HG02970 (cell line): ENCODE data around the gene TNFRSF8.
"Not testable (repeated sequence)": the region's sequence is repeated elsewhere in the genome, so short reads cannot be mapped to it uniquely, and the experiment has no call there.

Experiments used
- ATAC-seq: cut with Tn5 transposase; IDR thresholded peaks from one replicate; pipeline ENCODE4 v1.9.1; 2021; ENCODE audit warnings: mild to moderate bottlenecking, moderate library complexity, moderate number of reproducible peaks; ENCODE audit not compliant: unreplicated experiment, low FRiP score

Gene TNFRSF8

GRCh38 chr1:12038356-12039163 is 24.5 kb upstream of the TNFRSF8 start:
- no peak for ATAC-seq

DNA sequence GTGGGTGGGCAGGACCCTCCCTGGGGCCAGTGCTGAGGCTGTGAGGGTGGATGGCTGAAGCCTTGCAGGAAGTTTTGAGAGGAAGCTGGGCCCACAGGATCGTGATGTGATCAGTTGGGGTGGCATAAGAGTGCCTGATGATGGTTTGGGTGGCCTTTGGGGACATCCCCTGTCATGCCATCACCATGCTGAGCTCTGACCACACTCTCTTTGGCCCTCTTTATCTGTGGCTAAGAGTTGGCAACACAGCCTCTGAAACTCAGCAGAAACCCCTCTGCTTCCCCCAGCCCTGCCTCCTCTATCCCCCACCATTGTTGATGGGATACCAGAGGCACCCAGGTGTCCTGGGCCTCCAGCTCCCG is 24.0 kb upstream of the TNFRSF8 start:
- no peak for ATAC-seq

DNA sequence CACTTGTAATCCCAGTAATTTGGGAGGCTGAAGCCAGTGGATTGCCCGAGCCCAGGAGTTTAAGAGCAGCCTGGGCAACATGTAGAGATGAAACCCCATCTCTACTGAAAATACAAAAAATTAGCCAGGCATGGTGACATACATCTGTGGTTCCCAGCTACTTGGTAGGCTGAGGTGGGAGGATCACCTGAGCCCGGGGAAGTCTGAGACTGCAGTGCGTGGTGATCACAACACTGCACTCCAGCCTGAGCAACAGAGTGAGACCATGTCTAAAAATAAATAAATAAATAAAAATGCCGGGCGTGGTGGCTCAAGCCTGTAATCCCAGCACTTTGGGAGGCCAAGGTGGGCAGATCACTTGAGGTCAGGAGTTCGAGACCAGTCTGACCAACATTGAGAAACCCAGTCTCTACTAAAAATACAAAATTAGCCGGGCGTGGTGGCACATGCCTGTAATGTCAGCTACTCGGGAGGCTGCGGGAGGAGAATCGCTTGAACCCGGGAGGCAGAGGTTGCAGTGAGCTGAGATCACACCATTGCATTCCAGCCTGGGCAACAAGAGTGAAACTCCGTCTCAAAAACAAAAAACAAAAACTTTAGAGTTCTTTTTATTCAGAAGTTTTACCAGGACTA is 23.2 kb upstream of the TNFRSF8 start:
- ATAC-seq, result not testable (repeated sequence)

DNA sequence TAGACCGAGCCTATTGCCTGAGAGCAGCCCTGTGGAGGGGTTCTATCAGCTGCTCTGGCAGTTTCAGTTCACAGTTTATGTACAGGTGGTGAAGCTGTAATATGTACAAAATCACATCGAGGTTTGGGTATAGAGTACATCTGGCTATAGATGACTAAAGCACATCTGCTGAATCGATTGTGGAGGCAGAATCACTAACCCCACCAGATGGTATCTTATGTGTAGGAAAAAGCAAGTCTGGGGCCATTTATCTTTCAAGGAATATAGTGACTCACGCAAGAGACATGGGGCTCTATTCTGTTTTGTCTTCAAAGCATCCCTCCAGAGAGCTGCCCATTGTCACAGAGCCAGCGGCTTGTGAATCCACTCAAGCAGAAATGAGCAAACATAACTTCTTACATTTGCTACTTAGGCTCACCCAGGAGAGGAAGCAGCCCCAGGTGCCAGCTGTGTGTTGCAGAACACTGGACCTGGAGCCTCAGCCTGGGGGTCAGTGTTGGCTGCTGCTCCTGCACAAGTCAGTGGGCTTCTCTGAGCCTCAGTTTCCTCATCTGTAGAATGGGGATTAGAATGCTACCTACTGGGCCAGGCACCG is 22.5 kb upstream of the TNFRSF8 start:
- peak; percentile 52 for ATAC-seq

DNA sequence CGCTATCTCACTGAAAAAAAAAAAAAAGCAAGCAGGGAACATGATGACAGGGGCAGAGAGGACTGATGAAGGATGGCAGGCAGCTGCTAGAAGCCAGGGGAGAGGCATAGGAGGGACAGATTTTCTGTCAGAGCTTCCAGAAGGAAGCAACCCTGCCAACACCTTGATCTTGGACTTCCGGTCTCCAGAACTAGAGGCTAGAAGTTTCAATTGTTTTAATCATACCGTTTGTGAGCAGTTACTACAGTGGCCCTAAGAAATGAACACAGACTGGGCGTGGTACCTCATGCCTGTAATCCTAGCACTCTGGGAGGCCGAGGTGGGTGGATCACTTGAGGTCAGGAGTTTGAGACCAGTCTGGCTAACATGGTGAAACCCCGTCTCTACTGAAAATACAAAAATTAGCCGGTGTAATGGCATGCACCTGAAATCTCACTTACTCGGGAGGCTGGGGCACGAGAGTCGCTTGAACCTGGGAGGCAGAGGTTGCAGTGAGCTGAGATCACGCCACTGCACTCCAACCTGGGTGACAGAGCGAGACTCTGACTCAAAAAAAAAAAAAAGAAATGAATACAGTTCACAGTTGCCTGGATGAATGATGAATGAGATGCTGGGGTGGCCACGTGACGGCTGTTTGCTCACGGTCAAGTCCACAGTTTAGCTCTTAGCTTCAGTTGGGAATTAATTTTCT is 18.8 kb upstream of the TNFRSF8 start:
- ATAC-seq, result not testable (repeated sequence)

DNA sequence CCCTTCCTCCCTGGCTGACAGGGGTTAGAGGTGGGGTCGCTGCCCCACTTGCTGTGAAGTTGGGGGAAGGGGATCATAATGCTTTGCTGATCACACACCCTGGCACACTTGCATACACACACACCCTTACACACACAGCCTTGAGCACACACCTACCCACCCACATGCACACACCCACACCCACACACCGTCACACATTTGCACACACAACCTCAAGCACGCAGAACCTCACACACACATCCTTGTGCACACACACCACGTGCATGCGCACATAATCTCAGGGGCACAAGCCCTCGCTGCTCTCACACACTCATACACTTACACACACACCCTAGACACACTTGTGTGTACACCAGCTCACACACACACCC is 16.4 kb upstream of the TNFRSF8 start:
- no peak for ATAC-seq

- peak; percentile 34 for ATAC-seq
Observed at GRCh38 chr1:12047120-12047876, 15.8 kb upstream of the TNFRSF8 start.

GRCh38 chr1:12048372-12048771 is 14.7 kb upstream of the TNFRSF8 start:
- no peak for ATAC-seq

- no peak for ATAC-seq
Observed at GRCh38 chr1:12049616-12050015, 13.5 kb upstream of the TNFRSF8 start.

DNA sequence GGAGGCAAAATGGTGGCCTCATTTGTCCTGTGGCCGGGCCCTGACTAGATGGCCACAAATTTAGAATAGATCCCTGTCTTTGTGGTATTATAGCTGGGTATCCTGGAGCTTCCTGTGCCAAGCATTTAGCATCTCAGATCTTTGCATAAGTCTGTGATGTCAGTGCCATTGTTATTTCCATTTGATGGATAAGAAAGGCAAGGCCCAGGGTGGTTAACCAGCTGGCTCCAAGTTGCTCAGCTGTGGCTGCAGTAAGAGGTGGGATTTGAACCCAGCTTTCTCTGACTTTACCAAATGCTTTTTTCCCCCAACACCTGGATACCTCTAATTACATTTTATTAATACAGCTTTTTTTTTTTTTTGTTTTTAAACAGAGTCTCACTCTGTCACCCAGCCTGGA is 11.7 kb upstream of the TNFRSF8 start:
- ATAC-seq, result no peak

GRCh38 chr1:12052008-12052573 is 11.0 kb upstream of the TNFRSF8 start:
- peak; percentile 54 for ATAC-seq

GRCh38 chr1:12052997-12053686 is 10.0 kb upstream of the TNFRSF8 start:
- ATAC-seq, result no peak

- no peak for ATAC-seq
Observed at GRCh38 chr1:12053752-12054548, 9.2 kb upstream of the TNFRSF8 start.

- ATAC-seq, result no peak
Observed at GRCh38 chr1:12055259-12055658, 7.8 kb upstream of the TNFRSF8 start.

DNA sequence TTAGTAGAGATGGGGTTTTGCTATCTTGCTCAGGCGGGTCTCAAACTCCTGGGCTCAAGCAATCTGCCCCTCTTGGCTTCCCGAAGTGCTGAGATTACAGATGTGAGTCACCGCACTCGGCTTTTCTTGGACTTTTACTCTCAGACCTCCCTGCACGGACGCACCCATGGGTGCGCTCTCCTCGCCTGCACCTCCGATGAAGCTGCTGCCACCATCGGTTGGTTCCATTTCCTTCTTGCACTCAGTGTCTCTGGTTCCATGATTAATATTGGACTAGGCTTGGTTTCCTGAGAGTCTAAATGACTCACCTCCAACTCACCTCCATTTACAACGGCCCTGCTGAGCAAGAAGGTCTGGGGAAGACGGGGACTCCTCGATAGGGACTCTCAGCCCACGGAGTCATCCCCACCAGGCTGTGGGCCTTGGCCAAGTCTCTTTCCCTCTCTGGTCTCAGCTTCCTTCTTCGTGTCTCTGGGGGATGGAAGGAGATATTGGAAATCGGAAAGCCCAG is 6.7 kb upstream of the TNFRSF8 start:
- no peak for ATAC-seq

DNA sequence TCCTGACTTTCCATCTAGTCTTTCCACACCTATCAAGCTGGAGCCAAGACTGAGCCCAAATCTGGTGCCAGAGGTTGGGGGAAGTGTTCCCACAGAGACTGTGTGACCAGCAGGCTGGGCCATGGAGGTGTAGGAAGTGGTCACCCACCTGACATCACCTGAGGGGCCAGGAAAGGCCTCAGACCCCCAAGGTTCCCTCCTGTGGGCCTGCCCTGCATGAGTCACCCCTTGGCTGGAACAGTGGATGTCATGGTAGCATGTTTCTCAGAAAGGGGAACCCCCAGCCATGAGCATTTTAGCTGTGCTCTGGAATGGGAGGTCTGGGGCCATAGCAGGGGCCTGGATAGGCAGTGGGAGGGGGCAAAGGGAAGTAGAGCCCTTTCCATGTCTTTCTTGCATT is 5.7 kb upstream of the TNFRSF8 start:
- ATAC-seq, result no peak

GRCh38 chr1:12057940-12058687 is 5.0 kb upstream of the TNFRSF8 start:
- ATAC-seq, result no peak

DNA sequence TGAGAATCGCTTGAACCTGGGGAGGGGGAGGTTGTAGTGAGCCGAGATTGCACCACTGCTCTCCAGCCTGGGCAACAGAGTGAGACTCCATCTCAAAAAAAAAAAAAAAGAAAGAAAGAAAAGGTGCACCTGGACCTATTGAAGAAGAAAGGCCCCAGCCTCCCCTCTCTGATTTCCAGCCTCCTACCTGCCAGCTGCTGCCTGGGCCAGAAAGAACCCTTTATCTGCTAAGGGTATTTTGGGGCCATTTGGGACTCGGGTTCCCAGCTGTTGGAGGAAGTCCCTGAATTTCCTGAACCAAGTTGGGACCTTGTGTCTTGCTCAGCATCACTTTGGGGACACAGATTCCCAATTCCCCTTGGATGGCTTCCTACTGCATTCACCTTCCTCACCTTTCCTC is 3.9 kb upstream of the TNFRSF8 start:
- ATAC-seq, result no peak
